Body of pancreas (tissue), 4 donors: ENCODE data around the gene DDIT4L. TPM values are rescaled to one million over a fixed set of nuclear protein-coding genes. Genes with fewer than 3 reads are reported as not detected.

ENCODE experiments used
- ATAC-seq: fragments of 150-250 bp; one replicate; pipeline ENCODE4 v1.9.1; 2016
- DNase-seq, 4 donors: peaks; one replicate each; pipeline ENCODE4 v3.0.0-alpha.2; 2019
- H3K27ac ChIP-seq, 4 donors: fragments of 200-600 bp; sonication (generic); 1 replicate in 3 of 4; 2 replicates in 1 of 4; pipeline versions ENCODE4 v1.5.1 to v1.6.1; 2016 to 2019; ENCODE audit warnings: mild to moderate bottlenecking in 1 of 4, mixed read lengths in 1 of 4, moderate library complexity in 1 of 4
- H3K27me3 ChIP-seq, 2 donors: fragments of 200-600 bp; sonication (generic); one replicate each; pipeline ENCODE4 v1.6.0; 2016; ENCODE audit warnings: mild to moderate bottlenecking in 1 of 2
- H3K36me3 ChIP-seq, 2 donors: fragments of 200-600 bp; sonication (generic); replicated peaks in 1 of 2; 2 replicates each; pipeline ENCODE4 v1.5.1; 2016; ENCODE audit warnings: low read depth in 2 of 2; ENCODE audit not compliant: insufficient read depth in 1 of 2
- H3K4me1 ChIP-seq: fragments of 200-600 bp; sonication (generic); one replicate; pipeline ENCODE4 v1.6.0; 2016
- H3K4me3 ChIP-seq, 2 donors: fragments of 200-600 bp; sonication (generic); 1 replicate in 1 of 2; 2 replicates in 1 of 2; pipeline ENCODE4 v1.5.1; 2016 to 2019
- H3K9me3 ChIP-seq, 3 donors: fragments of 200-600 bp; sonication (generic); 1 replicate in 2 of 3; 2 replicates in 1 of 3; pipeline ENCODE4 v1.5.1; 2016
- CTCF ChIP-seq, 7 experiments: fragments of 450-650 bp in 4 of 7; fragments of 200-600 bp in 3 of 7; sonication (generic) in 3 of 7; IDR thresholded peaks; one replicate each; pipeline ENCODE4 v1.5.1; 2016 to 2019; ENCODE audit warnings: antibody characterized with exemption in 7 of 7
- POLR2A ChIP-seq, 3 donors: fragments of 450-650 bp; IDR thresholded peaks; one replicate each; pipeline ENCODE4 v1.6.1; 2016; ENCODE audit warnings: antibody characterized with exemption in 3 of 3, mild to moderate bottlenecking in 2 of 3
- WGBS, 2 donors: methylation state at CpG; one replicate each; pipeline ENCODE4 v1.1.5; 2017; 5-methylcytosine and 5-hydroxymethylcytosine counted together
- intact Hi-C: fragments of 100-400 bp; cut with DNase I; formaldehyde crosslinking; loops from one replicate; pipeline ENCODE4 v1.15.1; 2023
- total RNA-seq, 2 donors: library from RNA; depleted of rRNA; stranded (reverse); fragments of >200 nt; gene quantifications; one replicate each; pipeline ENCODE4 v1.1.0, GENCODE V29; 2016

Gene DDIT4L
- total RNA-seq, 2 donors from 2014 or later: 1.0 TPM; not detected in 1

- no peak for ATAC-seq
- Histone ChIP-seq H3K36me3 (no peaks in the 10 kb centered on the region), H3K27me3 (no peaks in the 10 kb centered on the region), H3K4me3 (no peak overlapping the region), H3K4me1 (no peaks in the 10 kb centered on the region), H3K9me3 (peaks cover 0 to 4% (median 0%) of the 10 kb centered on the region in 3 donors), H3K27ac (no peak overlapping the region)
- intact Hi-C loops: no loop called here
- DNase-seq: no peak
- no peak for TF ChIP-seq POLR2A (IDR thresholded peaks at IDR 0.05)
- TF ChIP-seq CTCF (IDR thresholded peaks at IDR 0.05): no peak
- WGBS, 2 donors: 77 to 79% methylated on average over 2 of the region's 2 CpGs
Measured at GRCh38 chr4:100175858-100176257, 14.4 kb downstream of the DDIT4L start.

GRCh38 chr4:100174985-100175383 lies 15.3 kb downstream of the DDIT4L start:
- TF ChIP-seq POLR2A (IDR thresholded peaks at IDR 0.05): no peak
- no peak for TF ChIP-seq CTCF (IDR thresholded peaks at IDR 0.05)
- no peak overlapping the region for H3K4me3 ChIP-seq
- H3K4me1 ChIP-seq: no peaks in the 10 kb centered on the region
- H3K9me3 ChIP-seq: peaks cover 0 to 3% (median 0%) of the 10 kb centered on the region in 3 donors
- 68 to 73% methylated on average over 3 of the region's 3 CpGs for WGBS, 2 donors
- H3K36me3 ChIP-seq: no peaks in the 10 kb centered on the region
- H3K27me3 ChIP-seq: no peaks in the 10 kb centered on the region
- no peak overlapping the region for H3K27ac ChIP-seq
- no peak for ATAC-seq
- no peak for DNase-seq
- intact Hi-C loops: no loop called here

- intact Hi-C loops: no loop called here
Measured at GRCh38 chr4:100170986-100171385, 19.3 kb downstream of the DDIT4L start.

GRCh38 chr4:100169491-100170485 lies 20.5 kb downstream of the DDIT4L start:
- no peaks in the 10 kb centered on the region for H3K9me3 ChIP-seq
- WGBS, 2 donors: 52 to 61% methylated on average over 4 of the region's 4 CpGs
- ATAC-seq: no peak
- DNase-seq: no peak
- H3K27me3 ChIP-seq: no peaks in the 10 kb centered on the region
- no peaks in the 10 kb centered on the region for H3K36me3 ChIP-seq
- no peak overlapping the region for H3K27ac ChIP-seq
- no peak overlapping the region for H3K4me3 ChIP-seq
- TF ChIP-seq POLR2A (IDR thresholded peaks at IDR 0.05) (no peak), CTCF (IDR thresholded peaks at IDR 0.05) (no peak)
- no peaks in the 10 kb centered on the region for H3K4me1 ChIP-seq
- intact Hi-C loops: no loop called here

More at GRCh38 chr4:100170986-100171385, 19.3 kb downstream of the DDIT4L start:
- H3K9me3 ChIP-seq: no peaks in the 10 kb centered on the region
- H3K4me3 ChIP-seq: no peak overlapping the region
- no peak for ATAC-seq
- H3K36me3 ChIP-seq: no peaks in the 10 kb centered on the region
- WGBS, 2 donors: 55 to 64% methylated on average over 3 of the region's 3 CpGs
- no peaks in the 10 kb centered on the region for H3K4me1 ChIP-seq
- DNase-seq: no peak
- no peak overlapping the region for H3K27ac ChIP-seq
- no peak for TF ChIP-seq CTCF (IDR thresholded peaks at IDR 0.05)
- no peak for TF ChIP-seq POLR2A (IDR thresholded peaks at IDR 0.05)
- no peaks in the 10 kb centered on the region for H3K27me3 ChIP-seq
